HG03103 (cell line): Measurements from ENCODE around the gene PCGF6.

Experiments
- ATAC-seq: cut with Tn5 transposase; IDR thresholded peaks from one replicate; pipeline ENCODE4 v1.9.1; 2021; ENCODE audit warnings: low read depth; ENCODE audit not compliant: unreplicated experiment

Gene PCGF6

DNA sequence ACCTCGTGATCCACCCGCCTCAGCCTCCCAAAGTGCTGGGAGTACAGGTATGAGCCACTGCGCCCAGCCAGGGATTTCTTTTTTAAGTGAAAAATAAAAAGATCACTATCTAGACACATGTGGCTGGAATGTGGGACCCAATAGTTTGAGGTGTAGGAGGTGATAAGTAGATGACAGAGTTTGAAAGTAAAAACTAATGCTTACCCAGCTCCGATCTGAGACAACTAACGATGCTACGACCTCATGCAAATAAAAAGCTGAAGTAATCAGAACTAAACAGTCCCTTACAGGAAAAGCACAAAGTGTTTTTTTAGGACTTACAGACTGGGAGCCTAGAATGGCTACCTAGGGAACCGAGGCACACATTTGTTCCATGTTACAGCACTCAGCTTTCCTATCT is 23.0 kb downstream of the PCGF6 start:
- ATAC-seq, result no peak

DNA sequence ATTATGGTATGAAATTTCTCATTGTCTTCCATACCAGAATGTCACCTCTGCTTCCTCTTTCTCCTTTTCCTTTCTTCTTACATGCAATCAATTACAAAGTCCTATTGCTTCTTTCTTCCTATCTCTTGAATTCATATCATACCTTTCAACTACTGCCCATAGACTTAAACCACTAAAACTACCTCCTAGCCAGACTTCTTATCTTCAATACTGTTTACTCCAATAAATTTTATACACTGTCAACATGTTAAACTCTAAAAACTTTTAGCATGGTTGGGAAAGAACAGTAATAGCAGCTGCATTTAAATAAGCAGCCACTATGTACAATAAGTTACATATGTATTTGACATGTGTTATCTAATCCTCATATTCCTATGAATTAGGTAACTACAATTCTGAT is 34.9 kb downstream of the PCGF6 start:
- no peak for ATAC-seq

DNA sequence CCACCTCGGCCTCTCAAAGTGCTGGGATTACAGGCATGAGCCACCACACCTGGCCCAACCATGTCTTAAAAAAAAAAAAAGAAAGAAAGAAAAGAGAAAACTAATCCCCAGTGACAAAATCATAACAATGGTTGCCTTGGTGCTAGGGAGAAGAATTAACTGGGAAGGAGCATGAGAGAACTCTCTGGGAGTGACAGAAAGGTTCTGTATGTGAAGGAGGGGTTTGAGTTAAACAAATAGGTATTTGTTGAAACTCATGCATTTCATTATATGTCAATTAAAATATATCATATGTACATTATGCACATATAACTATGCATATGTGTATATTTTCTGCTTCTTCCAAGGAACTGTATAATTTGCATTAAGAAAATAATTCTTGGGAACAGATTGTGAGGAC is 40.7 kb downstream of the PCGF6 start:
- ATAC-seq, result no peak

DNA sequence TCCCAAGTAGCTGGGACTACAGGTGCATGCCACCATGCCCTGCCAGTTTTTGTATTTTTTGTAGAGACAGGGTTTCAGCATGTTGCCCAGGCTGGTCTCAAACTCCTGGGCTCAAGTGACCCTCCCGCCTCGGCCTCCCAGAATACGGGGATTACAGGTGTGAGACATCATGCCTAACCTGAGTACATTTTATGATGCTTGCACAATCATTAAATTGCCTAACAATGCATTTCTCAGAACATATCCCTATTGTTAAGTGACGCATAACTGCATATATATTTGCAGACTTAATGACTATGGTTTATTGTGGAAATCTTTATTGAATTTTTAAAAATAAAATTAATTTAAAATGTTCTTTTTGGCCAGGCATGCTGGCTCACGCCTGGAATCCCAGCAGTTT is 43.3 kb downstream of the PCGF6 start:
- ATAC-seq, result no peak

DNA sequence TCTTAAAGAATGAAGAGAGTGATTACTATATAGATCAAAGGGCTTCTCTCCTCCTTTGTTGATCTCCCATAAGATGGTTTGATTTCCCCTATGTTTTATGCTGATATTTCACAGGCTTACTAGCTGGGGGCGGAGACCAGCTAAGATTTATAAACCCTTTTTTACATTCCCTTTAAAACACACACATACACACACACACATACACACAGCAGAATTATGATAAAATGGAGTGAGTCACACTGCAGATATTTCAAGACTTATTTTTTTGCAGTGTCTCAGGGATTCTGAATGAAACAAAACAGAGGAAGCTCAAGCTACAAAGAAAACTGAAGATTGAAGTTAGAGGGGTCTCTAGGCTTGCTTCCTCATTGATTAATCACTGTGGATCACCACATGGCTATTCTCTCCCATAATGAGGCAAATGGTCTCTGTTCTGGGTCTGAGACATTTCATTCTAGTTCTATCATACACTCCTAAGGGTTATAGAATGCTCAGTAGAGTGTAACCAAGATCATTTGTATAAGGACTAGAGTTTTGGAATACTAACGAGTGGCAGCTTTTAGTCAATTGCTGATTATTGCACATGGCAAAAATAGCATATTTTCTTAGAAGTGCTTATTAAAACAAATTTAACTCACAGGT is 55.4 kb downstream of the PCGF6 start:
- no peak for ATAC-seq

DNA sequence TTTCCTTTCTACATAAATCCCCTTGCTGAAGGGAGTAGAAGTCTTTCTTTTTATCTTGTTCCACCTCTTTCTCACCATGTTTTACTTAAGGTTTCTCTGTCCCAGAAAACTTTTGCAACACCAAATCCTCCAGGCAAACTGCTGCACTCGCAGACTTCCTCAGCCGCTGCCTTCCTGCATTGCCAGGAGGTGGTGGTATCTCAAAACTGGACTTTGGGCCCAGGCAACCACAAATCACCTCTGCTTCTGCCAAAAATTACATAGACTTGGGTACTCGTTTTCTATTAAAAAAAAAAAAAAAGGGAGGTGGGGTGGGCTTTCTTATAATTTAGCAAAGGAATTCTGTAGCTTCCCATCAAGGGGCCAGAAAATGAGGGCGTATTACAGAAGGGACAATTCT is 59.4 kb downstream of the PCGF6 start:
- ATAC-seq, result no peak

DNA sequence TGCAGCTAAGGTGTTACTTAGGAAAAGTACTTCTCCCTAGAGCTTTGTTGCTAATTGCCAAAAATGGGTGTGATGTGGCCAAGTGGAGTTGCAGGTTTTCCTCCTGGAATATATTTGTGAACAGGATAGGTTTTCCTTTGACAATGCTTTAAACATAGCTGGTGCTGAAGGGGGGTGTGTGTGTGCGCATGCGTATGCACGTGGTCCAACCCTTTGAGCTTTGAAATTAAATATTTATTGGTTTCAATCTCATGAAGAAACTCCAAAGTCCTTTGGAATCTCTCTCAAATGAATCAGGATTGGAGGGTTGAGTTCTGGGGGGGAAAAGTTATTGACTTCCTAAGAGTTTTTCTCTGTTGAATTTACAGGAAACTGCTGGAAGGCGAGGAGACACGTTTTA is 62.9 kb downstream of the PCGF6 start:
- no peak for ATAC-seq

DNA sequence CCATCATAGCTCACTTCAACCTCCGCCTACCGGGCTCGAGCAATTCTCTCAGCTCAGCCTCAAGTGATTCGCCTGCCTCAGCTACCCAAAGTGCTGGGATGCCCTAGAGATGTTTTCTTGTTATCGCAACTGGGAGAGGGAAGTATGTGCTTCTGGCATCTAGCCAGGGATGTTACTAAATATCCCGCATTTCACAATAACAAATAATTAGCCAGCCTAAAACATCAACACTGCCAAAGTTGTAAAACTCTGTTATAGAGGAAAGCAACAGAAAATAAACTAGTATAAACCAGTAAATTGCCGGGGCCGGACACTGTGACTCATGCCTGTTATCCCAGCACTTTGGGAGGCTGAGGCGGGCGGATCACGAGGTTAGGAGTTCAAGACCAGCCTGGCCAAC is 66.8 kb downstream of the PCGF6 start:
- ATAC-seq, result no peak

DNA sequence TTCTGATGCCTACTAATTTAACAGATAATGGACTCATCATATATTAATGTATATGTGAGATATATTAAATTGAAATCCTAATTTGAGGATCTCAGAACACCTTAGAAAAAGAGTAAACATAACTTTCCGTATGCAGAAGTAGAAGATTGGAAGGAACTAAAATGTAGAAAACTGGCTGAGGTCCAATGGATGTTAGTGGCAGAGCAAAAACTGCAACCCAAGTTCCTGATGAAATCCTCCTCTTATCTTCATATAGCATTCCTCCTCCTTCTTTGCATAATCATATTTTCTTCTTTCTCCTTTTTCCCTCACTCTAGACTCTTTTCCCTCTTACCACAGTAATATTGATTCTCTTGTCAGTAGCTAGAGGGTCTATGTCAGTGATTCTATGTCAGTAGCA is 68.0 kb downstream of the PCGF6 start:
- no peak for ATAC-seq

DNA sequence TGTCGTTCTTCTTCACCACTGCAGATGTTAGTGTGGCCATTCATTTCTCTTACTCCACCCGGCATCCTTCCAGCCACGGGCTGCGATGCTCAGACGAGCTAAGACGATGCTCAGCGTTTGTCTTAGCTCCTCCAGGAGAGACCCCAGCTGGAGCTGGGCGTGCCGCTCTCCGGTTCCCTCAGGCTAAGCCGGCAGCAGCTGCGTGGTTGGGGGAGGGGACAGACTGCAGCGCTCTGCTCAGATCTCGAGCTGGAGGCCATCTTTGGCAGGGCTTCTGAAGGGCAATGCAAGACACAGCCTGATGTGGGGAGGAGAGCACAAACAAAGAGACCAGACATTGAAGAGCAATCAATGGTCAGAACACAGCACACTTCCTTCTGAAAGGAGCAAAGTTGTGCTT is 69.2 kb downstream of the PCGF6 start:
- ATAC-seq, result no peak

DNA sequence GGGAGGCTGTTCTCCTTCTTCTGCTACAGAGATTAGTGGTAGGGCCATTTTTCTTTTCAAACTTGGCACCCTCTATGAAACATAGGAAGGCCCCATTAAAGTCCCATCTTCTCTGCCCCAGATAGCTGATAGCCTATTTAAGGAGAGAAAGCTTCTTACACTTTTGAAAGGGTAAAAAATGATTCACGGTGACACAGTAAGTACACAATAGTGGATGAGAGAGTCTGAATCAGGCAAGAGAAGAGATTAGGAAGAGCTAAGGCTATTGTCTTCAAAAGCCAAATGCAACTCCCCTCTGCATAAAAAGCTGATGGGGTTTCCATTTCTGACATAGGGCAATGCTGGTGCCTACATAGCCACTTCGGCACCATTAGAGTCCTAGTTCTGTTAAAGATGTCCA is 70.4 kb downstream of the PCGF6 start:
- ATAC-seq, result no peak

DNA sequence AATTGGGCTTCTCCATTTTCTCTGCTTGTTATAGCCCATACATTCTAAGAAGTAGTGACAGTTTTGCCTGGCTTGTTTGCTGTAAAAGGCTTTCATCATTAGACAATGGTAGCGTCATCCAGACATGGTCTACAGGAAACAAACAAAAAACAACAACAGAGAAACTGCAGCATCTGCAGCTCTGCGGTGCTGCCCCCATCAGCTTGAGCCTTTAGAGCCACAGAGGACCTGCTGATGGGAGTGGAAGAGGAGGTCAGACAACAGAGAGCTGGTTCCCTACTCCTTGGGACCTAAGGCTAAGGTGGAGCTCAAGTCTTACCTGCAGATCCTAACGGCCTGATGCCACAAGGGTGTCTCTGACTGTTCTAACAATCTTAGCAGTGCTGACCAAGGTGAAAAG is 70.9 kb downstream of the PCGF6 start:
- no peak for ATAC-seq

DNA sequence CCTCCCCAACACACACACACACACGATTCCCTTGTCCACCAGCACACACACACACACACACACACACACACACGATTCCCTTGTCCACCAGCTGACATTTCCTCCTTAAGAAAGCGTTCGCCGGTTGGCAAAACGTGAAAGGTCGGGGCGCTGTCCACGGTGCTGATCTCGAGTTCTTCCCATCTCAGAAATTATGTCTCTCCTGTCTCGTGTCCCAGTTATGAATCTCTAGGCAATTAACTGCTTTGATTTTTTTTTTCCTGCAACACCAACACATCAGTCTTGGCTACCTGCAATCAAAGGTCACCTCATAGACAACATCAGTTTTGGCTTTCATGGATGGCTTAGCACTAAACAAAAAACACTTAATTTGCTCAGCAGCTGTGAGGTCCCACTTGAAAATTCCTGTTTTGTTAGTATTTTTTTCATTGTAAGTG is 72.1 kb downstream of the PCGF6 start:
- ATAC-seq, result no peak

DNA sequence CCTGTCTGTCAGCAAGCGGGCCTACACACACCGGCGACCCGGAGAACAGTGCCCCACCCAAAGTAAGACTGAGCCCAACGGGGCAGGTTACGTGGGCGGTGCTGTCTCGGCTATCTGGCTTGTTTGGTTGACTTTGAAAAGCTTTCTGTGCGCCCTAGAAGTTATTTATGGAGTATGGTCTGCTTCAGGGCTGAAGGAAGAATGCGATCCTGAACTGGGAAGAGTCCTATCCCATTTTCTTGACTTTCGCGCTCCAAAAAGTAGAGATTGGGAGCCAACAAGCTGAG is 72.5 kb downstream of the PCGF6 start:
- no peak for ATAC-seq

DNA sequence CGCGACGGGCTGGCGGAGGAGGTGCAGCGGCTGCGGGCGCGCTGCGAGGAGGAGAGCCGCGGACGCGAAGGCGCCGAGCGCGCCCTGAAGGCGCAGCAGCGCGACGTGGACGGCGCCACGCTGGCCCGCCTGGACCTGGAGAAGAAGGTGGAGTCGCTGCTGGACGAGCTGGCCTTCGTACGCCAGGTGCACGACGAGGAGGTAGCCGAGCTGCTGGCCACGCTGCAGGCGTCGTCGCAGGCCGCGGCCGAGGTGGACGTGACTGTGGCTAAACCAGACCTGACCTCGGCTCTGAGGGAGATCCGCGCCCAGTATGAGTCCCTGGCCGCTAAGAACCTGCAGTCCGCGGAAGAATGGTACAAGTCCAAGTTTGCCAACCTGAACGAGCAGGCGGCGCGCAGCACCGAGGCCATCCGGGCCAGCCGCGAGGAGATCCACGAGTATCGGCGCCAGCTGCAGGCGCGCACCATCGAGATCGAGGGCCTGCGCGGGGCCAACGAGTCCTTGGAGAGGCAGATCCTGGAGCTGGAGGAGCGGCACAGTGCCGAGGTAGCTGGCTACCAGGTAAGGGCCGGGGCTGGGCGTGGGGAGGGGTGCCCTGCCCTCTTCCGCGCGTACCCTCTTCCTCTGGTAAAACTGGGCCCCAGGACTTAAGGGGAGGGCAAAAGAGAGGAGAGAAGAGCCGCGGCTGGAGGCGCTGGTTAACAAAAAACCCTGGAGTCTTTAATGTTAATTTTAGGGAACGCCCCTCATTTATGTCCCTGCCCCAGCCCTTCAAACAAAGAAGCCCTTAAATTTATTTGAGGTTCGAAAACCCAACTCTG is 73.0 kb downstream of the PCGF6 start:
- no peak for ATAC-seq

DNA sequence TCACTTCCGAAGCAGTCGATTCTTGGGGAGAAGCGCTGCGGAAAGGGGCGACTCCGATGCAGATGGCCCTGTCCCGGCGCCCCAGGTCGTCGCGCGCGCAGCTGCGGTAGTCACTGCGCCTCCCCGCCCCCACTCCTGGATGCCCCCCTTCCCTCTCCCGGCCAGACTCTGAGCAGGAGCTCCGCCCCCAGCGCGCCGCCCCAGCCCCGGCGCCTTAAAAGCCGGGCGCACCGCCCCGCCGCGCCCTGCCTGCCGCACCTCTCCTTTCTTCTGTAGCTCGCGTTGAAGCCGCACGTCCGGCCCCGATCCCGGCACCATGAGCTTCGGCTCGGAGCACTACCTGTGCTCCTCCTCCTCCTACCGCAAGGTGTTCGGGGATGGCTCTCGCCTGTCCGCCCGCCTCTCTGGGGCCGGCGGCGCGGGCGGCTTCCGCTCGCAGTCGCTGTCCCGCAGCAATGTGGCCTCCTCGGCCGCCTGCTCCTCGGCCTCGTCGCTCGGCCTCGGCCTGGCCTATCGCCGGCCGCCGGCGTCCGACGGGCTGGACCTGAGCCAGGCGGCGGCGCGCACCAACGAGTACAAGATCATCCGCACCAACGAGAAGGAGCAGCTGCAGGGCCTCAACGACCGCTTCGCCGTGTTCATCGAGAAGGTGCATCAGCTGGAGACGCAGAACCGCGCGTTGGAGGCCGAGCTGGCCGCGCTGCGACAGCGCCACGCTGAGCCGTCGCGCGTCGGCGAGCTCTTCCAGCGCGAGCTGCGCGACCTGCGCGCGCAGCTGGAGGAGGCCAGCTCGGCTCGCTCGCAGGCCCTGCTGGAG is 73.8 kb downstream of the PCGF6 start, which contains the start of gene INA:
Gene INA, plus strand, starts transcription at position 243 of the 817 bp plus-strand sequence. Its CDS starts 74 bp downstream, at position 317.
- ATAC-seq, result no peak

DNA sequence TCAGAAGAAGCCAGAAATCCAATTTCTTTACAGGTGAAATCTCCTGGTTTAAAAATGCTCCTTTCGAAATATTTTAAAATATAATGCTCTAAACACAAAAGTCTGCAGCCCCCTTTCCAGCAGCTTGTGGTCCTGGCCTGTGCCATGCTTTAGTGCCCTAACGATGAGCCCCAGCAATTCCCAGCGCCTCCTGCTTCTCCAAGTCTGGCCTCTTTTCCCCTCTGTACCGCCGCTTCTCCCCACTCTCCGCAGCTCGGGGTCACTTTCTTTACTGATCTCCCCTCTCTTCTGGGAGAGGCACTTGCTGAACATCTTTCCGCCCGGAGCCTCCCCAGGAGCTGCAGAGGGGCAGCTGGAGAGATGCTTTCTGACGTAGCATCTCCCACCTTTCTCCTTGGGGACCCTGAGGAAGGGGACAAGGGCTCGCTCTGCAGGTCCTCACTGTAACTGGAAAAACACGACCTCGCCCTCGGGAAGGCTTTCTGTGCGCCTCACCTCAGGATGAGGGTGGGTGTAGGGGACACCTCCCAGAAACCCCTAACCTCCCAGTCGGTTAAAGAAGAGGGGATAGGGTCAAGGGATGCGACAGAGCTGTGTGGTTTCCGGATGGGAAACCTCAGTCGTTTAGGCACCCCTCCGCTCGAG is 74.6 kb downstream of the PCGF6 start:
- ATAC-seq, result no peak

DNA sequence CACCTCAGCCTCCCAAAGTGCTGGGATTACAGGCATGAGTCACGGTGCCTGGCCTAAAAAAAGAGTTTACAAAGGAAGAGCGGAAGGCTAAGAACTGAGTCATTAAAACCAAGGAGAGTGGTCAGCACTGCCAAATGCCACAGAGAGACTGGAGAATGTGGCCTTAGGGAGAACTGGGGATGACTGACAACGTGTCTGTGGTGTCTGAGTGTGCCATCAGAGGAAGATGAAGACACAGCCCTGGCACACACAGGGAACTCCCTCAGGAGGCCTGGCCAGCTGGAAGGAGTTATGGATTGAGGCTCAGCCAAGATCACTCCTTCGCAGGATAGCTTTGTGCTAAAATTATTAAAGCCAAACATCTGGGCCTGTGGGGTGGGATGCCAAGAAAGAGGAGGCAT is 77.9 kb downstream of the PCGF6 start:
- ATAC-seq, result no peak

DNA sequence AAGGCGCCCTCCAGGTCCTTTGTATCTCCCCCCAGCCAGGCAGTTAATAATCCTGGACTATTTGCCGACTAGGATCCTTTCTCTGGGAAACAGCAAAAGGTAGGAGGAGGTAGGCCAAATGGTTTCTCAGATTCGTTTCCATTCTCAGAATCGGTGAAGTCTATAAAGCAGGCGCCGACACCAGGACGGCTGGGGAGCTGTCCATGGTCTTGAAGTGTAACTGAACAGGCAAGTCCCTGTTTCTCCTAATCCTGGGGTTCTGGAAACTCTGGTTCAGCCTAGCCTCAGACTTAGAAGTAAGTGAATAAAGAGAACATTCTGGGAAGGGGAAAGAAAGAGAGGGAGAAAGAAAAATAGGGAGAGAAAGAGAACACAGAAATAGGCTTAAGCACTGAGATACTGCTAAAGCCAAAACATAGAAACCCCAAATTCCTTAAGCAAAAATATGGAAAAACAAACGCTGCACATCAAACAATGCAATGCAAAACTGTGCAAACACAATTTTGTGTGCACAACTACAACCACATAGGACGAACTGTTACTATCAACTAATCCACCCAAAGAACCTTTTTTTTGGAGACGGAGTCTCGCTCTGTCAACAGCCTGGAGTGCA is 85.1 kb downstream of the PCGF6 start:
- ATAC-seq, result no peak

DNA sequence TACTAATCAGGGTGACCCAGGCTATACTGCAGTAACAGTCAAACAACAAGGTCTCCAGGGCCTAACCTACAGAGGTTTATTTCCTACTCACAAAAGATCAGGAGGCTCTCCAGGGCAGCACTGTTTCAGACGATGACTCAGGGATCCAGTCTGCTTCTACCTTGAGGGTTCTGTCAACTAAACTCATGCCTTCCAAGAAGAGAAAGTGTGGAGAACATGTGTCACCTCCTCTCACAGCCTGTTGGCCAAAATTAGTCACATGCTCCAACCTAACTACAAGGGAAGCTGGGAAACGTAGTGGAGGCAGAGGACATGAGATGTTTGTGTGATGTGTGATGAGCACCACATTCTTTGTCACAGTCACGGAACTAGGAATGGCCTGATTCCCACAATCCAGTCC is 88.7 kb downstream of the PCGF6 start:
- no peak for ATAC-seq

DNA sequence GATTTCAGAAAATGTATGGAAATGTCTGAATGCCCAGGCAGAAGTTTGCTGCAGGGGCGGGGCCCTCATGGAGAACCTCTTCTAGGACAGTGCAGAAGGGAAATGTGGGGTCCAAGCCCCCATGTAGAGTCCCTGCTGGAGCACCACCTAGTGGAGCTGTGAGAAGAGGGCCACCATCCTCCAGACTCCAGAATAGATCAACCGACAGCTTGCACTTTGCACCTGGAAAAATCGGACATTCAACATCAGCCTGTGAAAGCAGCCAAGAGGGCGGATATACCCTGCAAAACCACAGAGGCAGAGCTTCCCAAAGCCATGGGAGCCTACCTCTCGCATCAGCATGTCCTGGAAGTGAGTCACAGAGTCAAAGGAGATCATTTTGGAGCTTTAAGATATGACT is 91.0 kb downstream of the PCGF6 start:
- no peak for ATAC-seq
